DMS114 treated with DMSO at 0.1 percent for 48 hours (cell line): ENCODE results near the gene SLC6A5.
"Not testable (repeated sequence)": the region's sequence is repeated elsewhere in the genome, so short reads cannot be mapped to it uniquely, and the experiment has no call there.

Experiments
- DNase-seq: peaks from one replicate; lab custom pipeline; 2025; ENCODE audit not compliant: unreplicated experiment; lab: John Stamatoyannopoulos, UW

The SLC6A5 gene

GRCh38 chr11:20599221-20600019 lies at the start of gene SLC6A5:
SLC6A5 (plus strand) TSS chr11:20599608; CDS start chr11:20599673, 65 bp downstream.
- DNase-seq = no peak

GRCh38 chr11:20551096-20551495 lies 48.3 kb upstream of the SLC6A5 start:
- no peak for DNase-seq

- no peak for DNase-seq
Observed at GRCh38 chr11:20555783-20556182, 43.6 kb upstream of the SLC6A5 start.

- not testable (repeated sequence) for DNase-seq
Observed at GRCh38 chr11:20556396-20556795, 43.0 kb upstream of the SLC6A5 start.

- no peak for DNase-seq
Observed at GRCh38 chr11:20558741-20559140, 40.7 kb upstream of the SLC6A5 start.

- DNase-seq = no peak
Observed at GRCh38 chr11:20559523-20560300, 39.7 kb upstream of the SLC6A5 start.

- DNase-seq = no peak
Observed at GRCh38 chr11:20561915-20562314, 37.5 kb upstream of the SLC6A5 start.

GRCh38 chr11:20563866-20564265 lies 35.5 kb upstream of the SLC6A5 start:
- DNase-seq = no peak

- DNase-seq = no peak
Observed at GRCh38 chr11:20564846-20565635, 34.4 kb upstream of the SLC6A5 start.

- DNase-seq = not testable (repeated sequence)
Observed at GRCh38 chr11:20566115-20566514, 33.3 kb upstream of the SLC6A5 start.

GRCh38 chr11:20566591-20567434 lies 32.6 kb upstream of the SLC6A5 start:
- no peak for DNase-seq

GRCh38 chr11:20579725-20580124 lies 19.7 kb upstream of the SLC6A5 start:
- DNase-seq = not testable (repeated sequence)

GRCh38 chr11:20583201-20583600 lies 16.2 kb upstream of the SLC6A5 start:
- DNase-seq = no peak

GRCh38 chr11:20584093-20584774 lies 15.2 kb upstream of the SLC6A5 start:
- DNase-seq = no peak

- no peak for DNase-seq
Observed at GRCh38 chr11:20589796-20590195, 9.6 kb upstream of the SLC6A5 start.

GRCh38 chr11:20590381-20590780 lies 9.0 kb upstream of the SLC6A5 start:
- no peak for DNase-seq

GRCh38 chr11:20592741-20593140 lies 6.7 kb upstream of the SLC6A5 start:
- no peak for DNase-seq

GRCh38 chr11:20594274-20595061 lies 4.9 kb upstream of the SLC6A5 start:
- DNase-seq = no peak

GRCh38 chr11:20595101-20595500 lies 4.3 kb upstream of the SLC6A5 start:
- DNase-seq = no peak
